ENCODE data around the gene FHIT. TPM values are rescaled to one million over a fixed set of nuclear protein-coding genes. Genes with fewer than 3 reads are reported as not detected.

The FHIT gene
- total RNA-seq, 2 experiments from 2014 or later = 9.6 to 9.7 TPM

DNA sequence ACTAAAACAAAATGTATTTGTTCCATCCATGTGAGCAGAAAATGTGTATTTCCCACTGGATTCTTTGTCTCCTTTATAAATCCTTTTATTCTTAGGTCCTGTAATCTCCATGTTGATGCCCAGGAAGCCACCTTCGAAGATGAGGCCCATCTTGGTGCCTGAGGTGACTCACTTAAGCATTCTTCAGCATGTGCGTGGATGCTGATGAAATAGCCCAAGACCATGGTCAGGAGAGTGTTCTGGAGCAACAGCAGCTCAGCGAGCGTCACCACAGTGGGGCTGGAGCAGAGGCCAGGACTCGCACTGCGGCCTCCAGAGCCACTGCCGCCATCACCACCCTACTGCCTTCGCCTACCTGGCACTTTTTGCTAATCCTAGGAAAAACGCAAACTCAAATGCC lies 520.9 kb downstream of the FHIT start:
- no peak overlapping the region for H3K27ac Mint-ChIP-seq
- no peak overlapping the region for H3K4me3 Mint-ChIP-seq
- H3K9me3 Mint-ChIP-seq = peaks cover 10% of the 10 kb centered on the region
- DNase-seq = no peak
- POLR2A ChIA-PET = no interaction called here
- CTCF ChIA-PET = no interaction called here
- H3K36me3 Mint-ChIP-seq (ENCODE audit: low read depth) = no peaks in the 10 kb centered on the region
- no peaks in the 10 kb centered on the region for H3K4me1 Mint-ChIP-seq
- H3K27me3 Mint-ChIP-seq = no peaks in the 10 kb centered on the region

DNA sequence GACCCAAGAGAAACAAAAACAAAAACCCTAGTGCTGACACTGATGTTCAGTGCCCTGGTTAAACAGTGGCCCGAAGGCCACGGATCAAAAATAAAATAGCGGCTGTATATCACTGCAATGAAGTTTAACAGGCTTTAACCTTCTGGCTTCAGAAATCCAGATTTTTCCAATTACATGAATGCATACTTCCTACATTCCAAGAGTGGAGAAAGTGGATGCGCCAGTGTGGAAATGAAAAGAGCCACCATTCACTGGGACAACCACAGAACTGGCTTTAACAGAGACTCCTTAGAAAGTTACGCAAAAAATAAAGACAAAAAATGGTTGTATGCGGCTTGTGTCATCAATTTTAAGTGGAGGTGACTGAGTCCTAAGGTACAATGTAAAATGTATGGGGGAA lies 522.2 kb downstream of the FHIT start:
- H3K9me3 Mint-ChIP-seq = peaks cover 10% of the 10 kb centered on the region
- DNase-seq = no peak
- H3K4me1 Mint-ChIP-seq = no peaks in the 10 kb centered on the region
- no peaks in the 10 kb centered on the region for H3K36me3 Mint-ChIP-seq (ENCODE audit: low read depth)
- H3K4me3 Mint-ChIP-seq = no peak overlapping the region
- no peak overlapping the region for H3K27ac Mint-ChIP-seq
- no peaks in the 10 kb centered on the region for H3K27me3 Mint-ChIP-seq
- ChIA-PET CTCF (no interaction called here), POLR2A (no interaction called here)

GRCh38 chr3:60728006-60728405 lies 523.2 kb downstream of the FHIT start:
- CTCF ChIA-PET = no interaction called here
- H3K36me3 Mint-ChIP-seq (ENCODE audit: low read depth) = no peaks in the 10 kb centered on the region
- DNase-seq = no peak
- H3K4me3 Mint-ChIP-seq = no peak overlapping the region
- POLR2A ChIA-PET = no interaction called here
- H3K27me3 Mint-ChIP-seq = no peaks in the 10 kb centered on the region
- no peaks in the 10 kb centered on the region for H3K4me1 Mint-ChIP-seq
- H3K27ac Mint-ChIP-seq = no peak overlapping the region
- H3K9me3 Mint-ChIP-seq = peaks cover 4% of the 10 kb centered on the region

- no peaks in the 10 kb centered on the region for H3K36me3 Mint-ChIP-seq (ENCODE audit: low read depth)
- no peak overlapping the region for H3K4me3 Mint-ChIP-seq
- no peaks in the 10 kb centered on the region for H3K4me1 Mint-ChIP-seq
- ChIA-PET CTCF (no interaction called here), POLR2A (no interaction called here)
- no peaks in the 10 kb centered on the region for H3K9me3 Mint-ChIP-seq
- DNase-seq = no peak
- no peak overlapping the region for H3K27ac Mint-ChIP-seq
- no peaks in the 10 kb centered on the region for H3K27me3 Mint-ChIP-seq
Observed at GRCh38 chr3:60720736-60721135, 530.5 kb downstream of the FHIT start.

DNA sequence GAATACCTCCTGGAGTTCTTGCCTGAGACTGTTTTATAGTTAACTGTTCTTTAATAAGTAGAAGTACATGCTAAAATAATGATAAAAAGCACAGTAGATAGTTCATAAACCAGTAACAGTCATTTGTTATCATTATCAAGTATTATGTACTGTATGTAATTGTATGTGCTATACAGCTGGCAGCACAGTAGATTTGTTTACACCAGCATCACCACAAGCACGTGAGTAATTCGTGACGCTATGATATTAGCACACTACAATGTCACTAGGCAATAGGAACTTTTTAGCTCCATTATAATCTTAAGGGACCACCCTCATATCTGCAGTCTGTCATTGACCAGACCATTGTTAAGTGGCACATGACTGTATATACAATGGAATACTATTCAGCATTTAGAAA lies 534.7 kb downstream of the FHIT start:
- POLR2A ChIA-PET = no interaction called here
- H3K4me3 Mint-ChIP-seq = no peak overlapping the region

GRCh38 chr3:60708191-60708975 lies 542.9 kb downstream of the FHIT start:
- POLR2A ChIA-PET = no interaction called here
- no peak for DNase-seq
- peaks cover 3% of the 10 kb centered on the region for H3K9me3 Mint-ChIP-seq
- CTCF ChIA-PET = no interaction called here
- H3K27ac Mint-ChIP-seq = no peak overlapping the region
- no peaks in the 10 kb centered on the region for H3K4me1 Mint-ChIP-seq
- no peaks in the 10 kb centered on the region for H3K27me3 Mint-ChIP-seq
- no peaks in the 10 kb centered on the region for H3K36me3 Mint-ChIP-seq (ENCODE audit: low read depth)
- H3K4me3 Mint-ChIP-seq = no peak overlapping the region

More for the DNA sequence above, 534.7 kb downstream of the FHIT start:
- Mint-ChIP-seq H3K36me3 (ENCODE audit: low read depth) (no peaks in the 10 kb centered on the region), H3K27ac (no peak overlapping the region), H3K4me1 (no peaks in the 10 kb centered on the region), H3K9me3 (peaks cover under 1% of the 10 kb centered on the region), H3K27me3 (no peaks in the 10 kb centered on the region)
- CTCF ChIA-PET = no interaction called here
- no peak for DNase-seq

DNA sequence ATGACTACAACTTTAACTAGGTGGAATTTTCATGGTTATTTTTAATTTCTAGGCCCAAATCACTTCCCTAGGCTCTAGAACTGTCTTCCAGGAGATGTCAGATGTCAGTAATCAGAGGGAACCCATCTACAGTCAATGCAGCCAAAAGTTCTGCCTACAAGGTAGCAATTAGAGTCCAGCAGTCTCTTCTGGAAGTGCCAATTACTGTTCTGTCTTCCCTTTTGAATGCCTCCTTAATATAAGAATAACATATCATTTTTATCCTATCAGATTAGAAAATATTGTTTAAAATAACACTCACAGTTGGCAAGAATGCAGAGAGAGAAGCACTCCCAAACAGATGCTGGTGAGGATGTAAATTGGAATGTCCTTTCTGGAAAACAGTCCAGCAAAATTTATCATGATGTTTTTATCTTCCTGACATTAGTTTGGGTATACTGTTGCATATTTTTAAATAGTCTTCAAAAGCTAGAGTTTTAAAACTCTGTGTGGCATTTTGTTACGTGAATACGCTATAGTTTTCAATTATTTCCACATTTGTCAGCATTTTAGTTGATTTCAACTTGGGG lies 543.7 kb downstream of the FHIT start:
- no peaks in the 10 kb centered on the region for H3K27me3 Mint-ChIP-seq
- ChIA-PET CTCF (no interaction called here), POLR2A (no interaction called here)

GRCh38 chr3:60703956-60704736 lies 547.1 kb downstream of the FHIT start:
- no peak for DNase-seq
- Mint-ChIP-seq H3K36me3 (ENCODE audit: low read depth) (no peaks in the 10 kb centered on the region), H3K4me3 (no peak overlapping the region), H3K27ac (no peak overlapping the region), H3K27me3 (no peaks in the 10 kb centered on the region), H3K9me3 (no peaks in the 10 kb centered on the region), H3K4me1 (no peaks in the 10 kb centered on the region)
- POLR2A ChIA-PET = no interaction called here
- CTCF ChIA-PET = no interaction called here

More for the DNA sequence above, 543.7 kb downstream of the FHIT start:
- Mint-ChIP-seq H3K36me3 (ENCODE audit: low read depth) (no peaks in the 10 kb centered on the region), H3K4me1 (no peaks in the 10 kb centered on the region), H3K27ac (no peak overlapping the region), H3K9me3 (peaks cover 3% of the 10 kb centered on the region), H3K4me3 (no peak overlapping the region)
- no peak for DNase-seq

GRCh38 chr3:60703008-60703407 lies 548.2 kb downstream of the FHIT start:
- H3K27me3 Mint-ChIP-seq = no peaks in the 10 kb centered on the region
- CTCF ChIA-PET = no interaction called here
- no peak overlapping the region for H3K4me3 Mint-ChIP-seq
- no peak overlapping the region for H3K27ac Mint-ChIP-seq
- H3K36me3 Mint-ChIP-seq (ENCODE audit: low read depth) = no peaks in the 10 kb centered on the region
- no peaks in the 10 kb centered on the region for H3K4me1 Mint-ChIP-seq
- POLR2A ChIA-PET = no interaction called here
- H3K9me3 Mint-ChIP-seq = no peaks in the 10 kb centered on the region
- no peak for DNase-seq

GRCh38 chr3:60698117-60698516 lies 553.1 kb downstream of the FHIT start:
- no peaks in the 10 kb centered on the region for H3K27me3 Mint-ChIP-seq

DNA sequence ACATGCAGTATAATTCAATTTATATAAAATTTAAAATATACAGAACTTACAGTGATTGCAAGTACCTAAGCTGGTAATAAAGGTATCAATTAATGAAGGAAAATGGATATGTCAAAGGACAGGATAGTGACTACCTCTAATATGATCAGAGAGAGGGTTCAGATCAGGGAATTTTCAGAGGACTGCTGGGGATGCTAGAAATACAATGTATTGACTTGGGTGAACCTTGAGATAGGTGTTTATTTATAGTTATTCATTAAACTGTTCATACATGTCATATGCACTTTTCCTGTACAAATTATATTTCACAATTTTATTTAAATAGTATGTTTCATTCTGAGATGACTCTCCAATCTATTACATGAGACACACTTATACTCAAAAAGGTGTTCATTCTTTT lies 554.1 kb downstream of the FHIT start:
- no peaks in the 10 kb centered on the region for H3K27me3 Mint-ChIP-seq
- no peaks in the 10 kb centered on the region for H3K4me1 Mint-ChIP-seq
- ChIA-PET CTCF (no interaction called here), POLR2A (no interaction called here)
- no peak overlapping the region for H3K4me3 Mint-ChIP-seq
- no peaks in the 10 kb centered on the region for H3K9me3 Mint-ChIP-seq
- DNase-seq = no peak
- H3K36me3 Mint-ChIP-seq (ENCODE audit: low read depth) = no peaks in the 10 kb centered on the region
- no peak overlapping the region for H3K27ac Mint-ChIP-seq

More at GRCh38 chr3:60698117-60698516, 553.1 kb downstream of the FHIT start:
- no peaks in the 10 kb centered on the region for H3K4me1 Mint-ChIP-seq
- ChIA-PET CTCF (no interaction called here), POLR2A (no interaction called here)
- no peaks in the 10 kb centered on the region for H3K9me3 Mint-ChIP-seq
- no peak for DNase-seq
- H3K36me3 Mint-ChIP-seq (ENCODE audit: low read depth) = no peaks in the 10 kb centered on the region
- no peak overlapping the region for H3K4me3 Mint-ChIP-seq
- H3K27ac Mint-ChIP-seq = no peak overlapping the region

DNA sequence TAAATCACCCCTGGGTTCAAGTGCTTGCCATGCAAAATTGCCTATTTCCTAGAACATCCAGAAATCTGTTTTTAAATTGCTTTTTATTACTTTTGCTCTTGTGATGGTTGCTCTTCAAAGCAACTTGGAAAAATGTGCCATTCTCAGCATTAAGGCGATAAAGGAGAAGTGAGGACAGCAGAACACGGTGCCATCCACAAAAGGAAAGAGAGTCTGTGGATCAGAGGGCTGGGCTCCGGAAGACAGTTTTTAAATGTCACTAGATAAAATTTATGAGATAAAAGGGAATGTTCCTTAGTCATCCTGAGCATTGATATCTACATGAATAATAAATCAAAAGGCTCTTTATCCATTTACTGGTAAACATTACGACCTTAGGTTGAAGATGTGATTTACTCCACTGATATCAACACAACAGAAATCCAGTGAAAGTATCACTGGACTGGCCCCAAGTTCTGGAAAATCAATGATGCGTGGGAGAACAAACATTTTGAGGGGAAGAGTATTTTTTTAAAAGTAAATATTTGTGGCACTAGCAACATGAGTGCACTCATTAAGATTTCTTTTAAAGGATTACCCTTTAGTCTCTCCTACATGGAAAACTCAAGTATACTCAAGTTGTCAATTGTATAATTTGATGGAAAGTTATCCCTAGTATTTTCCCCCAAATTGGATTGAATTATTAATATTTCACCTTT lies 554.7 kb downstream of the FHIT start:
- H3K27me3 Mint-ChIP-seq = no peaks in the 10 kb centered on the region
- CTCF ChIA-PET = no interaction called here
- no peaks in the 10 kb centered on the region for H3K4me1 Mint-ChIP-seq
- POLR2A ChIA-PET = no interaction called here
- no peaks in the 10 kb centered on the region for H3K9me3 Mint-ChIP-seq
- H3K4me3 Mint-ChIP-seq = no peak overlapping the region
- H3K36me3 Mint-ChIP-seq (ENCODE audit: low read depth) = no peaks in the 10 kb centered on the region
- no peak for DNase-seq
- no peak overlapping the region for H3K27ac Mint-ChIP-seq

GRCh38 chr3:60675424-60675823 lies 575.8 kb downstream of the FHIT start:
- Mint-ChIP-seq H3K36me3 (ENCODE audit: low read depth) (no peaks in the 10 kb centered on the region), H3K9me3 (no peaks in the 10 kb centered on the region), H3K27me3 (no peaks in the 10 kb centered on the region), H3K4me3 (no peak overlapping the region), H3K4me1 (no peaks in the 10 kb centered on the region), H3K27ac (no peak overlapping the region)
- ChIA-PET CTCF (no interaction called here), POLR2A (no interaction called here)
- no peak for DNase-seq
